Mucosa of rectum (tissue), 2 donors: ENCODE results near the gene CTNND2.

ENCODE experiments used
- H3K27ac ChIP-seq, 2 donors: one replicate each; pipeline ENCODE4 v1.7.0; 2013; ENCODE audit warnings: inconsistent platforms in 2 of 2, low read depth in 2 of 2, low read length in 2 of 2
- H3K27me3 ChIP-seq, 2 donors: one replicate each; pipeline ENCODE4 v1.7.0; 2013; ENCODE audit warnings: low read length in 2 of 2; ENCODE audit not compliant: control insufficient read depth in 2 of 2, insufficient read depth in 2 of 2
- H3K36me3 ChIP-seq, 2 donors: one replicate each; pipeline ENCODE4 v1.7.0; 2013; ENCODE audit warnings: low read length in 2 of 2; ENCODE audit not compliant: control insufficient read depth in 2 of 2, insufficient read depth in 2 of 2
- H3K4me1 ChIP-seq, 2 donors: one replicate each; pipeline ENCODE4 v1.7.0; 2013; ENCODE audit warnings: low read length in 2 of 2, mild to moderate bottlenecking in 1 of 2; ENCODE audit not compliant: control insufficient read depth in 2 of 2, insufficient read depth in 2 of 2
- H3K4me3 ChIP-seq, 2 donors: one replicate each; pipeline ENCODE4 v1.7.0; 2013; ENCODE audit warnings: low read length in 2 of 2
- H3K9ac ChIP-seq, 2 donors: one replicate each; pipeline ENCODE4 v1.7.0; 2013; ENCODE audit warnings: low read length in 2 of 2, low read depth in 1 of 2, mild to moderate bottlenecking in 1 of 2
- H3K9me3 ChIP-seq, 2 donors: one replicate each; pipeline ENCODE4 v1.7.0; 2013; ENCODE audit warnings: low read length in 2 of 2; ENCODE audit not compliant: control insufficient read depth in 2 of 2
- donor health status: healthy.
- donor health status: Normal muscosa, but diverticular disease.

CTNND2 gene

DNA sequence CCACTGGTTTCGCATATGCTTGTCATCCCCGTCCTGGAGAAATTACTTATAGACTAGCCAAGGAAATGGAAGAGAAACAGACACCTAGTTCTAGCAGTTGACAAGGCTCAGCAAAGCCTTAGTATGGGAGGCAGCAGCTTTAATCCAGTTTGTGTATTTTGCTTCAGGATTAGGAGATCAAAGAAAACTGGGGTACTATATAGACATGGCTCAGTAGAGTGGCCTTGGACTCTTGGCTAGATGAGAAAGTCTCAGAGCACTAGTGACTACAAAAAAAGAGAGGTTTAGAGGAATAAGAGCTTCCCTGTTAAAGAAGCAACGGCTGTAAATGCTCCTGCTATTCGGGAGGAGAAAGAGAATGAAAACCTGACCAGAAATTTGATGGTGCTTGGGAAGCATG is 349.1 kb downstream of the CTNND2 start:
- H3K27ac ChIP-seq = no peak overlapping the region
- H3K27me3 ChIP-seq = no peaks in the 10 kb centered on the region
- H3K4me1 ChIP-seq = no peaks in the 10 kb centered on the region
- H3K36me3 ChIP-seq = no peaks in the 10 kb centered on the region
- H3K4me3 ChIP-seq = no peak overlapping the region
- no peak overlapping the region for H3K9ac ChIP-seq
- H3K9me3 ChIP-seq = no peaks in the 10 kb centered on the region

DNA sequence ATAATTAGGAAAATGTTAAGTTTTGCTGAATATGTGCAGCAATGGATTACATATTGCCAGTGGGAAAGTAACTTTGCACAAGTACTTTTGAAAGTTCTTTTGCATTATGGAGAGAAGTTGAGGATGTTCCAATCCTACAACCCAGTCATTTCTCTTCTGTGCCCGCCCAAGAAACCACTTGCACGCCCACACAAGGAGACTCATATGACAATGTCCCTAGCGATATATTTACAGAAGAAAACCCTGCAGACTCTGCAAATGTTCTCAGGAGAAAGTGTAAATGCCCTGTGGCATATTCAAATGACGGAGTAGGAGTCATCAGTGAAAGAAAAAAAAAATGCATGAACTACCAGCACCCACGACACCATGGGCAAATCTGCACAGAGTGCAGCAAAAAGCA is 356.5 kb downstream of the CTNND2 start:
- Histone ChIP-seq H3K27me3 (no peaks in the 10 kb centered on the region), H3K9me3 (no peaks in the 10 kb centered on the region), H3K27ac (no peak overlapping the region), H3K4me3 (no peak overlapping the region), H3K36me3 (no peaks in the 10 kb centered on the region), H3K4me1 (no peaks in the 10 kb centered on the region), H3K9ac (no peak overlapping the region)

DNA sequence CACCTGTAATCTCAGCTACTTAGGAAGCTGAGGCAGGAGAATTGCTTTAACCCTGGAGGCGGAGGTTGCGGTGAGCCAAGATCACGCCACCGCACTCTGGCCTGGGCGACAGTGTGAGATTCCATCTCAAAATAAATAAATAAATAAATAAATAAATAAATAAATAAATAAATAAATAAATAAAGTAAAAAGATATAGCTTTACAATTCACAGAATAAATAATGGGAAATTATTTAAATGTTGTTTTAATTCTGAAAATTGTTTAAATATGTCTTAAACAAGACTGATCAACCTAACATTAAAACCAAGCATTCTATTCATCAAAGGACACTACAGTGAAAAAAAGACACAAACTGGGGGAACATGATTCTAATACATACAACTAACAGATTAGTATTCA is 357.1 kb downstream of the CTNND2 start:
- no peaks in the 10 kb centered on the region for H3K27me3 ChIP-seq
- no peak overlapping the region for H3K9ac ChIP-seq
- no peaks in the 10 kb centered on the region for H3K4me1 ChIP-seq
- H3K36me3 ChIP-seq = no peaks in the 10 kb centered on the region
- no peaks in the 10 kb centered on the region for H3K9me3 ChIP-seq
- H3K27ac ChIP-seq = no peak overlapping the region
- H3K4me3 ChIP-seq = no peak overlapping the region

- Histone ChIP-seq H3K9ac (no peak overlapping the region), H3K27ac (no peak overlapping the region), H3K9me3 (no peaks in the 10 kb centered on the region), H3K4me1 (no peaks in the 10 kb centered on the region), H3K4me3 (no peak overlapping the region), H3K36me3 (no peaks in the 10 kb centered on the region), H3K27me3 (no peaks in the 10 kb centered on the region)
These were observed 364.1 kb downstream of the CTNND2 start for GRCh38 chr5:11540112-11540511.

DNA sequence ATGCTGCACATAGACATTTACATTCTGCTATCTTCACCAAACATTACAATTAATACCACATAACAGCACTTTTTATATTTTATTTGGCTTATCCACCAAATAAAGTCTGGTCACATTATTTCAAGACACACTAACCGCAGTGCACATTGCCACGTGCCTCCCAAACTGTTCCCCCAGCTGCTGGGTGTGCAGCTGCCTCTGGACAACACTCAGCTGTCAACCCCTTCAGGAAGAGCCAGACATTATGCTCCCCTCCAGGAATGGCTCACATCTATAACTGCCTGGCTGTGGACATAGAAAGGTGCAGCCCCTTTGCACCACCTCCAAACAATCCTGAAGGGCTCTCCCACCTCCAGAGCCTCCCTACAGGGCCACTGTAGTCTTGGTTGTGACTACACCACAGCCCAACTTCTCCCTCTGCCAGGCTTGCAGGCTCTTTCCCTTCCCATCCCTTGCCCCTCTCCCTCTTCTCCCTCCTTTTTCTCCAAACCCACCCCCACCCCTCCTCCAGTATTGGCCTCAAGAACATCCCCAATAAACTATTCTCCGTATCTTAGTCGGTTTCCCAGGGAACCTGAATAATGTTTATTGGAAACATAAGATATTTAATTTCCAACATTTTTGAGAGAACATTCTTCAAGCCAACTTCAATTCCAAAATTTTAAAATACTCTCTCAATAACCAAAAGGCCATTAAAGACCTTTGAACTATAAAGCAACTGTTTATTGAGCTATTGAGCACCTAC is 372.3 kb downstream of the CTNND2 start:
- Histone ChIP-seq H3K4me3 (no peak overlapping the region), H3K9ac (no peak overlapping the region)

DNA sequence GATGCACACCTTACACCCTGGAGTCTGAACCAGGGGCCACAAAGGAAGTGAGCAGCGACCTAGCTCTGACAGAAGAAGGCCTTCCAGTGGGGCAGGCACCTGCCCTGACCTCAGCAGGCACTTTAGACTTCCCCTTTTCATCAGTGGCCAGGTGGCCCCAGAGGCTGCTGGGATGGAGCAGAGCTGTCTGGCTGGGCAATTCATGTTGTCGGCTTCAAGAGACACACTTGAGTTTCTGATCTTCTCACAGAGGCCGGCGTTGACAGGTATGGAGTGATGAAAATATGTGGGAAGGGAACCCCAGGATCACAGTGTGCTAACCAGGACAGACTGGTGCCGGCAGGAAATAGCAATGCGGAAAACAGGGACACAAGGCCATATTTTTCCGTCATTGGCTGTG is 375.5 kb downstream of the CTNND2 start:
- no peaks in the 10 kb centered on the region for H3K9me3 ChIP-seq
- no peak overlapping the region for H3K27ac ChIP-seq
- H3K36me3 ChIP-seq = no peaks in the 10 kb centered on the region
- no peaks in the 10 kb centered on the region for H3K27me3 ChIP-seq
- H3K4me1 ChIP-seq = no peaks in the 10 kb centered on the region
- no peak overlapping the region for H3K9ac ChIP-seq
- H3K4me3 ChIP-seq = no peak overlapping the region

More for the DNA sequence above, 372.3 kb downstream of the CTNND2 start:
- no peaks in the 10 kb centered on the region for H3K36me3 ChIP-seq
- H3K9me3 ChIP-seq = no peaks in the 10 kb centered on the region
- no peak overlapping the region for H3K27ac ChIP-seq
- H3K27me3 ChIP-seq = no peaks in the 10 kb centered on the region
- no peaks in the 10 kb centered on the region for H3K4me1 ChIP-seq

DNA sequence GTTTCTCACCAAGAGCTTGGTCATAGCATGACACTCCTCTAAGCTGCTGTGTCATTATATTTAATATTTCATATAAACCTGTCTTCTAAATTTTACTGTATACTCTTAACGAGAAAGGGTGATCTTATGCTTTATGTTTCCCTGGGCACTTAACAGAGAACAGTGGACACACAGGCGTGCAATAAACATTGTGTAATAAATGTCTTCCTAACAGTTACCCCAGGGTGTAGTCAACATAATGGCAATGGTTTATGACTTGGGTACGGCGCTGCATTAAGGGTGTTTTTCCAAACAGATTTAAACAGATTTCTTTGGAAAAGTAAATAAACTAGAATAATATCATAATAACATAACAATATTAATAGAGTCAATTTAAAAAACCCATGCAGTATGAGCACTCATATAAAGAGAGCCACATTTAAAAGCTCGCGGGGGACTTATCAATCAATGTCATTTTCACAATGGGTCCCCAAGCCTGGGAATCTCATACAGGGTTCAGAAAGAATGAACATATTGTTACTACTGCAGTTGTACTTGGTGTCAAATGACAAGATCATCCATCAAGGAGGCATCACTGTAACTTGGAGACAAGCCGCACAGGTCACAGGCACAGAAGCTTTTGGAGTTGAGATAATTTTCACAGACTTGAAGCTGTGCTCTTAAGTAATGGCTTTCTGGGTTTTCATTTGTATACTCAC is 376.4 kb downstream of the CTNND2 start:
- no peak overlapping the region for H3K9ac ChIP-seq
- H3K27ac ChIP-seq = no peak overlapping the region
- no peak overlapping the region for H3K4me3 ChIP-seq
- no peaks in the 10 kb centered on the region for H3K27me3 ChIP-seq
- H3K9me3 ChIP-seq = no peaks in the 10 kb centered on the region
- no peaks in the 10 kb centered on the region for H3K4me1 ChIP-seq
- H3K36me3 ChIP-seq = no peaks in the 10 kb centered on the region

- Histone ChIP-seq H3K9ac (no peak overlapping the region), H3K36me3 (no peaks in the 10 kb centered on the region), H3K27ac (no peak overlapping the region), H3K4me1 (no peaks in the 10 kb centered on the region), H3K27me3 (no peaks in the 10 kb centered on the region), H3K9me3 (no peaks in the 10 kb centered on the region), H3K4me3 (no peak overlapping the region)
These were observed 379.2 kb downstream of the CTNND2 start for GRCh38 chr5:11525020-11525419.

- H3K27me3 ChIP-seq = no peaks in the 10 kb centered on the region
- H3K9me3 ChIP-seq = no peaks in the 10 kb centered on the region
- no peaks in the 10 kb centered on the region for H3K36me3 ChIP-seq
- no peak overlapping the region for H3K4me3 ChIP-seq
- H3K4me1 ChIP-seq = no peaks in the 10 kb centered on the region
- H3K9ac ChIP-seq = no peak overlapping the region
- H3K27ac ChIP-seq = no peak overlapping the region
These were observed 380.1 kb downstream of the CTNND2 start for GRCh38 chr5:11524188-11524587.

GRCh38 chr5:11522796-11523195 is 381.4 kb downstream of the CTNND2 start:
- no peak overlapping the region for H3K4me3 ChIP-seq
- H3K36me3 ChIP-seq = no peaks in the 10 kb centered on the region
- H3K9ac ChIP-seq = no peak overlapping the region
- H3K27ac ChIP-seq = no peak overlapping the region
- no peaks in the 10 kb centered on the region for H3K27me3 ChIP-seq
- H3K9me3 ChIP-seq = no peaks in the 10 kb centered on the region
- H3K4me1 ChIP-seq = no peaks in the 10 kb centered on the region
